Posterior cingulate gyrus (tissue), 11 donors: ENCODE measurements around the gene OR2T5.
"Not testable (repeated sequence)": the region's sequence is repeated elsewhere in the genome, so short reads cannot be mapped to it uniquely, and the experiment has no call there.

Source experiments
- DNase-seq, 10 donors: peaks; one replicate each; pipeline versions ENCODE4 v3.0.0 to v3.0.0-alpha.2; 2020 to 2021; ENCODE audit warnings: mixed read lengths in 3 of 10
- intact Hi-C: fragments of 100-400 bp; cut with DNase I; formaldehyde crosslinking; loops from one replicate; pipeline ENCODE4 v1.15.1; 2023

The OR2T5 gene

DNA sequence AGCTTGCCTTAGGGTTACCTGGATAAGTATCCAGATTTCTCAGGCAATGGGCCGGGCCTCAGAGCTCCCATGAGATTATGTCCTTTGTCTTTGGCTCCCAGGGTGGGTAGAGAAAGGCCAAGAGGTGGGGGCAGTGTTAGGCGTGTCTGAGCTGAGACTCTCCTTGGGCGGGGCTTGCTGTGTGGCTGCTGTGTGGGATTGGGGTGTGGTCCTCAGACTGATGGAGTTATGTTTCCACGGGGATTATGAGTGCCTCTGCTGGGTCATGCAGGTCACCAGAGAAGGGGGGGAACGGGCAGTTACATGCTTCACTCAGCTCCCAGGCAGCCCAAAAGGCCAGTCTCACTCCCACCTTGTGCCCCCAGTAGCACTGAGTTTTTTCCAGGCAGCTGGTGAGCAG, 8.3 kb downstream of the OR2T5 start:
- intact Hi-C loops: not testable (repeated sequence)

DNA sequence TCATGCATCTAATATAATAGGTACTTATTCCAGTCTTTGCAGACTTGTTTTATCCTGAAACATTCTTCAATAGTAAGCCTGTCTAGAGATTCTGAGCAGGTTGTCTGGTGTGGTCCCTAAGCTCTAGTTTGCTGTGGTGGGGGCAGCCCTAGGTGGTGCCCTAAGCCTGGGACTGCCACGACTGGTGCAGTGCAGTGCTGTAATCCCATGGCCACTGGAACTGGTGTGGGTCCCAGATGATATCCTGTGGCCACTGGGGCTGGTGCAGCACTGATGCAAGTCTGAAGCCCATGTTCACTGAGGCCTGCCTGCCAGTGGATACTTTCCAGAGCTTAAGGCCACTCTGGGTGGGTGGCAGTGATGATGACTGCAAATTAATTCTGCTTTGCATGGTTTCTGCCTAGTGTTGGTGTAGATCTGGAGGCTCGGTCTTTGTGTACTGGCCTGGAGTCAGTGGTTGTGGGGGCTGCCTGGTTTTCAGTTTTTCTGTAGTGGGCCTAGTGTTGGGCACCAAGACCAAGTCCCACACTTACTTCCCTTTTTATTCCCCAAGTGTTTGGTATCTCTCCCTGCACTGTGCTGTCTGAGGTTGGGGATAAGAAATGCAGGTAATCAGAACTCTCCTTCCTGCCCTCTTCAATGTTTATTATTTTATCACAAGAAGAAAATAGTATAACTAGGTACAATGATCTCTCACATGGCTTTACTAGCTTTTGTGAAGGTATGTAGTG, 12.1 kb downstream of the OR2T5 start:
- DNase-seq: peak in 1 of 10 donors; percentile 2
- intact Hi-C loops: not testable (repeated sequence)

More for the DNA sequence above, 8.3 kb downstream of the OR2T5 start:
- not testable (repeated sequence) for DNase-seq

DNA sequence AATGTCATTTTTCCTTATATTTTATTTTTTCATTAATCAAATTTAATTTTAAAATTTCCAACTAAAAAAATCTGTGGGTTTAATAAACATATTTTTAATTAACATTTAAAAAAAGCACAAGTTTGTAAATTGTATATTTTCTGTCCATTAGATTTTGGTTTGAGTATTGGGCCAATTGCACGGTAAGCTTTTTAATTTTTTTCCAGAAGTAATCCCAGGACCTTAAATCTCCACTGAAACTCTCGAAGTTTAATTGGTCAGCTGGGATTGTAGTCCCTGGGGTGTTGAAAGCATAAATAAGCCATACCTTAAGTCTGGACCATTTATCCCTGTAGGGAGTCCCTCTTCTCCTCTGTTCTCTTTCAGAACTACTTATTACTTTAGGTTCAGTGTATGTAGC, 19.4 kb downstream of the OR2T5 start, which contains the start of gene OR2G6:
Gene OR2G6 (plus strand): TSS at position 301 of the 400 bp plus-strand sequence. CDS start 13,574 bp downstream, outside the sequence.
- DNase-seq, intact Hi-C loops: not testable (repeated sequence)

DNA sequence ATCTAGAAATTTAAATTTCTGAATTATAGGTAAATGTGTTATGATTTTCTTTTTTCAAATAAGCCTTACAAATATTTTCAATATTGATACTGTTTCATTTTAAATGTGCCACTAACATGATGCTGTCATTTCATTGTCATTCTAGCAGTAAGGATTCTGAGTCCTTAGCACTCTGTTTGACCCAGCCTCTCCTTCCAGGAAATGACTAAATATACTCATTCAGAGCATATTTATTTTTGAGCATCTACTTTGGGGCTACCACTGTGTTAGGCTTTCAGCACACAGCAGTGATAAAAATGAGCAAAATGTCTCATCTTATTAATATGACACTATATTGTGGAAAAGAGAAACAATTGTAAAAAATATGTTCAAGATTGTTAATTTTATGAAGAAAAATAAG, 21.8 kb downstream of the OR2T5 start:
- DNase-seq, intact Hi-C loops: not testable (repeated sequence)

DNA sequence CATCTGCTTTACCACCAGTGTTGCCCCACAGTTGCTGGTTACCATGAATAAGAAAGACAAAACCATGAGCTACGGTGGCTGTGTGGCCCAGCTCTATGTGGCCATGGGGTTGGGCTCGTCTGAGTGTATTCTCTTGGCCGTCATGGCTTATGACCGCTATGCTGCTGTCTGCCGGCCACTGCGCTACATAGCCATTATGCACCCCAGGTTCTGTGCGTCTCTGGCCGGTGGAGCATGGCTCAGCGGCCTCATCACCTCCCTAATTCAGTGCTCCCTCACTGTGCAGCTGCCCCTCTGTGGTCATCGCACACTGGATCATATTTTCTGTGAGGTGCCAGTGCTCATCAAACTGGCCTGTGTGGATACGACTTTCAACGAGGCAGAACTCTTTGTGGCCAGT, 33.5 kb downstream of the OR2T5 start:
- intact Hi-C loops: no loop called here
- peak in 2 of 10 donors; percentile 33 to 38 for DNase-seq

DNA sequence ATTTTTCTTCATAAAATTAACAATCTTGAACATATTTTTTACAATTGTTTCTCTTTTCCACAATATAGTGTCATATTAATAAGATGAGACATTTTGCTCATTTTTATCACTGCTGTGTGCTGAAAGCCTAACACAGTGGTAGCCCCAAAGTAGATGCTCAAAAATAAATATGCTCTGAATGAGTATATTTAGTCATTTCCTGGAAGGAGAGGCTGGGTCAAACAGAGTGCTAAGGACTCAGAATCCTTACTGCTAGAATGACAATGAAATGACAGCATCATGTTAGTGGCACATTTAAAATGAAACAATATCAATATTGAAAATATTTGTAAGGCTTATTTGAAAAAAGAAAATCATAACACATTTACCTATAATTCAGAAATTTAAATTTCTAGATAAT, 49.1 kb downstream of the OR2T5 start:
- DNase-seq, intact Hi-C loops: not testable (repeated sequence)
